ENCODE results near the gene CFAP97D1.

Gene CFAP97D1

GRCh38 chr17:43767053-43767712, 13.1 kb upstream of the CFAP97D1 start:
- TF ChIP-seq REST (IDR thresholded peaks at IDR 0.05; ENCODE audit: insufficient replicate concordance, low read depth) (no peak), GABPA (IDR thresholded peaks at IDR 0.05; ENCODE audit: low read depth) (no peak), POLR2AphosphoS5 (IDR thresholded peaks at IDR 0.05; ENCODE audit: low read depth) (no peak), CTCF (IDR thresholded peaks at IDR 0.05; ENCODE audit: insufficient read depth, low read length) (no peak), SPI1 (IDR thresholded peaks at IDR 0.05; ENCODE audit: borderline replicate concordance, low read depth) (peak; percentile 72)
- Histone ChIP-seq H3K27ac (replicated peaks) (0 out of 2 replicates have a peak overlapping the region, but pooled peaks have one; percentile 34), H3K27me3 (ENCODE audit: insufficient read depth, poor library complexity, severe bottlenecking) (no peaks in the 10 kb centered on the region), H3K4me3 (replicated peaks; ENCODE audit: insufficient read depth, low read length) (no peak overlapping the region)
- no peak for DNase-seq (ENCODE audit: low read depth in 1 of 2, low spot score in 1 of 2)

GRCh38 chr17:43767713-43768059, 12.5 kb upstream of the CFAP97D1 start:
- no peaks in the 10 kb centered on the region for H3K27me3 ChIP-seq (ENCODE audit: insufficient read depth, poor library complexity, severe bottlenecking)
- peak overlapping the region; percentile 34; the same call in 1 of the 2 replicates for H3K27ac ChIP-seq (replicated peaks)
- no peak for DNase-seq (ENCODE audit: low read depth in 1 of 2, low spot score in 1 of 2)
- no peak for TF ChIP-seq GABPA (IDR thresholded peaks at IDR 0.05; ENCODE audit: low read depth)
- TF ChIP-seq CTCF (IDR thresholded peaks at IDR 0.05; ENCODE audit: insufficient read depth, low read length): no peak
- no peak for TF ChIP-seq SPI1 (IDR thresholded peaks at IDR 0.05; ENCODE audit: borderline replicate concordance, low read depth)
- no peak for TF ChIP-seq POLR2AphosphoS5 (IDR thresholded peaks at IDR 0.05; ENCODE audit: low read depth)
- TF ChIP-seq REST (IDR thresholded peaks at IDR 0.05; ENCODE audit: insufficient replicate concordance, low read depth): no peak
- H3K4me3 ChIP-seq (replicated peaks; ENCODE audit: insufficient read depth, low read length): no peak overlapping the region

- TF ChIP-seq GABPA (IDR thresholded peaks at IDR 0.05; ENCODE audit: low read depth): no peak
- peak; percentile 84 for TF ChIP-seq SPI1 (IDR thresholded peaks at IDR 0.05; ENCODE audit: borderline replicate concordance, low read depth)
- no peak for TF ChIP-seq REST (IDR thresholded peaks at IDR 0.05; ENCODE audit: insufficient replicate concordance, low read depth)
- TF ChIP-seq POLR2AphosphoS5 (IDR thresholded peaks at IDR 0.05; ENCODE audit: low read depth): no peak
- no peak for TF ChIP-seq CTCF (IDR thresholded peaks at IDR 0.05; ENCODE audit: insufficient read depth, low read length)
- Histone ChIP-seq H3K27me3 (ENCODE audit: insufficient read depth, poor library complexity, severe bottlenecking) (no peaks in the 10 kb centered on the region), H3K27ac (replicated peaks) (peak overlapping the region; percentile 40), H3K4me3 (replicated peaks; ENCODE audit: insufficient read depth, low read length) (no peak overlapping the region)
- peak; percentile 90 to 92 for DNase-seq (ENCODE audit: low read depth in 1 of 2, low spot score in 1 of 2)
Observed at GRCh38 chr17:43768382-43768781, 11.9 kb upstream of the CFAP97D1 start.

Measured in HL-60 (cell line).